Measurements from ENCODE around the gene GBE1.

- TF ChIP-seq CTCF (conservative IDR thresholded peaks at IDR 0.05; ENCODE audit: low read length) (no peak), EZH2phosphoT487 (IDR thresholded peaks at IDR 0.05; ENCODE audit: borderline replicate concordance) (no peak)
Measured at GRCh38 chr3:81477740-81478139, 283.7 kb downstream of the GBE1 start.

Measured in Loucy (cell line).